K562 treated with DMSO at 1 percent for 48 hours (cell line): ENCODE measurements around the gene TYRO3. TPM values are rescaled to one million over a fixed set of nuclear protein-coding genes. Genes with fewer than 3 reads are reported as not detected.

Source experiments
- total RNA-seq: library from RNA; unstranded; fragments of 300-600 nt; gene quantifications from 2 replicates; pipeline ENCODE4 v1.2.3, GENCODE V29; 2022; ENCODE audit warnings: low replicate concordance; ENCODE audit errors: extremely low read depth

Gene TYRO3
- not detected in 2 replicates for total RNA-seq

DNA sequence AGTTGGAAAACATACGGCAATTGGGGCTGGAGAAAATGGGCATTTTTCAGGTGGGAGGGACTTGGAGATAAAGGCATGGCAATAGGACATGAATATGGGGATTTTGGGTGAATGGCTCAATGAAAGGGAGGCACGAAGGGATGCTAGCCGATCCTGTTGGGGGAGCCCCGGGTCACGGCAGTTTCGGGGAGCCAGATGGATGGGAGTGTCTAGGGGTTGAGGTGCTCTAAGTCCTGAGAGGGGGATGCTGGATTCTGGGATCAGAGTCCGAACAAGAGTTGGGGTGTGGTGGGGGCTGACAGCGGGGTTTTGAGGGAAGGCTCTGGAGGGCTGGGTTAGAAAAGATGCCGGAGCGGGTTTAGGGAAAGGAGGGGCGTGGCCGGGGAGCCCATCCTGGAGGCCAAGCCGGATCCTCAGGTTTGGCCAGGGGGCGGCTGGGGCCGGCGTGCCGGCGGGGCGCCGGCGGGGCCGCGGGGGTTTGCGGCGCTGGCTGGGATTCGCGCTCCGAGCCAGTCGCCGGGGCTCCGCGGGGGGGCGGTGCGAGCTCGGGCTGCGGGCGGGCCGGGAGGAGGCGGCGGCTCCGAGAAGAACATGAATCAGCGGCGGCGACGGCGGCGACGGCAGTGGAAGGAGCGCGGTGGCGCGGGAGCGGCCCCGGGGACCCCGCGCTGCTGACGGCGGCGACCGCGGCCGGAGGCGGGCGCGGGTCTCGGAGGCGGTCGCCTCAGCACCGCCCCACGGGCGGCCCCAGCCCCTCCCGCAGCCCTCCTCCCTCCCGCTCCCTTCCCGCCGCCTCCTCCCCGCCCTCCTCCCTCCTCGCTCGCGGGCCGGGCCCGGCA lies at the start of gene TYRO3:
Gene TYRO3 (plus strand): TSS at position 813 of the 839 bp plus-strand sequence. CDS start 46 bp downstream, outside the sequence.

DNA sequence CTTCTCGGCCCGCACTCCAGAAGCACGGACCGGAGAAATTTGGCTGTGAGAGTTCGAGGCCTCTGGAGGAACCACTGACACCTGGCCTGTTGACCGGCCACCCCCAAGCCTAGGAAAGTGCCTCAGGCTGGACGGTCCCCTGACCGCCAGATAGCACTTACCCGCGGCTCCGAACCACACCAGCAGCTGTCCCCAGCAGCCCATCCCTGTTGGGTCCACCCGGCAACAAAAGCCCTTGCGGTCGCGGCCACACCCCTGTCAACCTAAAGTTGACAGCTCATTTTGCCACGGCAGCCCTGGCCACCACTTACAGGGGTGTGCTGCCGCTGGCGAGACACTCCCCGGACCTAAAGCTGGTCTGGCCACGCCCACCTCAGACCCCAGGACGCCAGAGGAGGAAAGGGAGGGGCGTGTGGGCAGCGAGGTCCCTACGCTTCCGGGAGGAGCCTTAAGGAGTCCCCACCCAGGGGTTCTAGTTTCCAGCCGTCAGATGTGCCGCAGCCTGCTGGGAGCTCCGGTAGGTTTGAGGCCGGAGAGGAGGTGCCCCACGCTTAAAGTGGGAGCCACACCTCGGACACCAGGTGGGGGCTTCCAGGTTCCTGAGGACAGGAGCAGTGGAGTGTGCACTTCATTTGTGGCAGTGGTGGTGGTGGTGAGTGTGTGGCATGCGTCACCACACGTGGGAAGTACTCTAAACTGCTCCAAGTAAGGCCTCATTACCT lies 45.3 kb upstream of the TYRO3 start, which contains the start of gene LTK:
Gene LTK (minus strand): TSS at position 322 of the 722 bp plus-strand sequence. CDS start 118 bp downstream, at position 204.

Other genes with a start within 250 kb of the TYRO3 start
- not detected in 2 replicates for gene OIP5, start 226.6 kb upstream of the TYRO3 start, total RNA-seq
- not detected in 2 replicates for gene NUSAP1, start 226.3 kb upstream of the TYRO3 start, total RNA-seq
- not detected in 2 replicates for gene NDUFAF1, start 156.7 kb upstream of the TYRO3 start, total RNA-seq
- not detected in 2 replicates for gene RTF1, start 142.1 kb upstream of the TYRO3 start, total RNA-seq
- not detected in 2 replicates for gene ITPKA, start 65.3 kb upstream of the TYRO3 start, total RNA-seq
- gene LTK, start 45.4 kb upstream of the TYRO3 start, total RNA-seq = not detected in 2 replicates
- 59.5 TPM in 1 of 2 replicates, not detected in the other for gene RPAP1, start 15.0 kb upstream of the TYRO3 start, total RNA-seq
- gene MGA, start 101.2 kb downstream of the TYRO3 start, total RNA-seq = not detected in 2 replicates
- gene MAPKBP1, start 215.3 kb downstream of the TYRO3 start, total RNA-seq = not detected in 2 replicates